ENCODE measurements around the gene FOXQ1. TPM values are rescaled to one million over a fixed set of nuclear protein-coding genes. Genes with fewer than 3 reads are reported as not detected.

FOXQ1 gene
- total RNA-seq, 1 donor from 2014 or later = not detected

GRCh38 chr6:1263850-1264377 lies 48.0 kb upstream of the FOXQ1 start:
- Histone ChIP-seq H3K9ac (no peak overlapping the region), H3K27ac (no peak overlapping the region), H3K79me2 (ENCODE audit: low read depth) (no peaks in the 10 kb centered on the region), H3F3A (ENCODE audit: low read depth) (no peaks in the 10 kb centered on the region), H3K27me3 (no peaks in the 10 kb centered on the region), H3K36me3 (no peaks in the 10 kb centered on the region), H4K20me1 (ENCODE audit: low read depth) (no peaks in the 10 kb centered on the region), H3K4me1 (no peaks in the 10 kb centered on the region), H2AFZ (replicated peaks) (no peak overlapping the region), H3K9me3 (ENCODE audit: low read depth) (no peaks in the 10 kb centered on the region), H3K4me3 (no peak overlapping the region), H3K4me2 (no peak overlapping the region)
- no peak overlapping the region for H3K27ac Mint-ChIP-seq
- H3K4me1 Mint-ChIP-seq = no peaks in the 10 kb centered on the region
- H3K4me3 Mint-ChIP-seq = no peak overlapping the region
- no peaks in the 10 kb centered on the region for H3K36me3 Mint-ChIP-seq
- DNase-seq (ENCODE audit: low spot score) = no peak
- no peaks in the 10 kb centered on the region for H3K27me3 Mint-ChIP-seq (ENCODE audit: insufficient read depth, low read depth)
- TF ChIP-seq, protein P1, sequence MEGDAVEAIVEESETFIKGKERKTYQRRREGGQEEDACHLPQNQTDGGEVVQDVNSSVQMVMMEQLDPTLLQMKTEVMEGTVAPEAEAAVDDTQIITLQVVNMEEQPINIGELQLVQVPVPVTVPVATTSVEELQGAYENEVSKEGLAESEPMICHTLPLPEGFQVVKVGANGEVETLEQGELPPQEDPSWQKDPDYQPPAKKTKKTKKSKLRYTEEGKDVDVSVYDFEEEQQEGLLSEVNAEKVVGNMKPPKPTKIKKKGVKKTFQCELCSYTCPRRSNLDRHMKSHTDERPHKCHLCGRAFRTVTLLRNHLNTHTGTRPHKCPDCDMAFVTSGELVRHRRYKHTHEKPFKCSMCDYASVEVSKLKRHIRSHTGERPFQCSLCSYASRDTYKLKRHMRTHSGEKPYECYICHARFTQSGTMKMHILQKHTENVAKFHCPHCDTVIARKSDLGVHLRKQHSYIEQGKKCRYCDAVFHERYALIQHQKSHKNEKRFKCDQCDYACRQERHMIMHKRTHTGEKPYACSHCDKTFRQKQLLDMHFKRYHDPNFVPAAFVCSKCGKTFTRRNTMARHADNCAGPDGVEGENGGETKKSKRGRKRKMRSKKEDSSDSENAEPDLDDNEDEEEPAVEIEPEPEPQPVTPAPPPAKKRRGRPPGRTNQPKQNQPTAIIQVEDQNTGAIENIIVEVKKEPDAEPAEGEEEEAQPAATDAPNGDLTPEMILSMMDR (IDR thresholded peaks at IDR 0.05) = no peak
- TF ChIP-seq EZH2phosphoT487 (IDR thresholded peaks at IDR 0.05) (no peak), EZH2 (IDR thresholded peaks at IDR 0.05) (no peak)
- H3K9me3 Mint-ChIP-seq = no peaks in the 10 kb centered on the region

DNA sequence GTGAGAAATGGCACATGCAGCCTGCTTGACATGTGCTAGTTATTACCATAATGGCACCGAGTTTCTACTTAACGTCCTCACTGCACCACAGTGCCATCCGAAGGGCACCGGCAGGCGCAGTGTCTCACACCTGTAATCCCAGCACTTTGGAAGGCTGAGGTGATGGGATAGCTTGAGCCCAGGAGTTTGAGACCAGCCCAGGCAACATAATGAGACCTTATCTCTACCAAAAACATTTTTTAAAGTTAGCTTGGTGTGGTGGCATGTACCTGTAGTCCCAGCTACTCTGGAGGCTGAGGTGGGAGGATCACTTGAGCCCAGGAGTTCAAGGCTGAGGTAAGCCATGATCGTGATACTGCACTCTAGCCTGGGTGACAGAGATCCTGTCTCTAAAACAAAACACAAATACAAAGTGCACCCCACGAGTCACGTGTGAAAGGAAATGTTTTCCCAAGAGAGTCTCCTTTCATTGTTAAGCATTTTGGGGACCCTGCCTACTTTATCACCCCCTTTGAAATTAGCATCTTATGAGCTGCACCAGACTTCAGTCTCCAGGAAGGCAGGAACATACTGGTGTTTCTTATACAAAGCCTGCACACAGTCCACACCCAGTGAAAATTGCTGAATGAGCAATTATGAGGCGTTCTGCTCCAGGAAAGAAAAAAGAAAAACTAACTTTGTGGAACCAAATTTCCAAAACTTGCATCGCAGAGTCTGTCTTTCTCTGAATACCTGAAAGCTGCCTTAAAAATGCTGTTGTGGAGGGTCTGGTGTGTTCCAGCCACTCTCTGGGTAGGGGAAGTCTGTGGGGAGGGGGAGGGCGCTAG lies 47.1 kb upstream of the FOXQ1 start:
- no peaks in the 10 kb centered on the region for H3F3A ChIP-seq (ENCODE audit: low read depth)
- no peak overlapping the region for H3K27ac Mint-ChIP-seq
- no peaks in the 10 kb centered on the region for H3K36me3 ChIP-seq

DNA sequence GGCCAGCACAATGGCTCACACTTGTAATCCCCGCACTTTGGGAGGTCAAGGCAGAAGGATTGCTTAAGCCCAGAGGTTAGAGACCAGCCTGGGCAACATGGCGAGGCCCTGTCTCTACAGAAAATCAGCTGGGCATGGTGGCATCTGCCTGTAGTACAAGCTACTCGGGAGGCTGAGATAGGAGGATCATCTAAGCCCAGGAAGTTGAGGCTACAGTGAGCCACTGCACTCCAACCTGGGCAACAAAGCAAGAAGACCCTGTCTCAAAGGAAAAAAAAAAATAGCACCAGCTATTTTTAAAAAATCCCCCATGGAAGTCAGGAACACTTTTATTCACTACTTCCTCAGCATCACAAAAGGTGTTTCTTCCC lies 45.2 kb upstream of the FOXQ1 start:
- peaks cover 2% of the 10 kb centered on the region for H3K9me3 Mint-ChIP-seq
- no peaks in the 10 kb centered on the region for H3K4me1 Mint-ChIP-seq
- H3K27me3 ChIP-seq = no peaks in the 10 kb centered on the region
- H3K79me2 ChIP-seq (ENCODE audit: low read depth) = no peaks in the 10 kb centered on the region
- H2AFZ ChIP-seq (replicated peaks) = no peak overlapping the region
- no peaks in the 10 kb centered on the region for H4K20me1 ChIP-seq (ENCODE audit: low read depth)
- no peak overlapping the region for H3K27ac ChIP-seq
- no peak overlapping the region for H3K9ac ChIP-seq
- H3K36me3 Mint-ChIP-seq = no peaks in the 10 kb centered on the region
- H3K36me3 ChIP-seq = no peaks in the 10 kb centered on the region
- H3K27me3 Mint-ChIP-seq (ENCODE audit: insufficient read depth, low read depth) = peaks cover 2% of the 10 kb centered on the region
- no peak overlapping the region for H3K4me3 ChIP-seq
- no peak overlapping the region for H3K27ac Mint-ChIP-seq
- H3K4me1 ChIP-seq = no peaks in the 10 kb centered on the region
- no peak for DNase-seq (ENCODE audit: low spot score)
- no peaks in the 10 kb centered on the region for H3F3A ChIP-seq (ENCODE audit: low read depth)
- H3K9me3 ChIP-seq (ENCODE audit: low read depth) = no peaks in the 10 kb centered on the region
- TF ChIP-seq EZH2 (IDR thresholded peaks at IDR 0.05) (no peak), EZH2phosphoT487 (IDR thresholded peaks at IDR 0.05) (no peak)
- TF ChIP-seq, protein P1 (IDR thresholded peaks at IDR 0.05) = no peak
- no peak overlapping the region for H3K4me2 ChIP-seq
- H3K4me3 Mint-ChIP-seq = no peak overlapping the region

More for the DNA sequence above, 47.1 kb upstream of the FOXQ1 start:
- H3K4me1 Mint-ChIP-seq = no peaks in the 10 kb centered on the region
- no peaks in the 10 kb centered on the region for H3K4me1 ChIP-seq
- no peaks in the 10 kb centered on the region for H3K79me2 ChIP-seq (ENCODE audit: low read depth)
- no peaks in the 10 kb centered on the region for H3K9me3 ChIP-seq (ENCODE audit: low read depth)
- no peaks in the 10 kb centered on the region for H3K27me3 Mint-ChIP-seq (ENCODE audit: insufficient read depth, low read depth)
- no peaks in the 10 kb centered on the region for H3K36me3 Mint-ChIP-seq
- H3K27ac ChIP-seq = no peak overlapping the region
- H3K4me2 ChIP-seq = no peak overlapping the region
- TF ChIP-seq, protein P1 (IDR thresholded peaks at IDR 0.05) = no peak
- TF ChIP-seq EZH2 (IDR thresholded peaks at IDR 0.05) = no peak
- no peak for TF ChIP-seq EZH2phosphoT487 (IDR thresholded peaks at IDR 0.05)
- no peak for DNase-seq (ENCODE audit: low spot score)
- H4K20me1 ChIP-seq (ENCODE audit: low read depth) = no peaks in the 10 kb centered on the region
- no peak overlapping the region for H2AFZ ChIP-seq (replicated peaks)
- H3K4me3 Mint-ChIP-seq = no peak overlapping the region
- no peak overlapping the region for H3K9ac ChIP-seq
- H3K27me3 ChIP-seq = no peaks in the 10 kb centered on the region
- H3K4me3 ChIP-seq = no peak overlapping the region
- H3K9me3 Mint-ChIP-seq = no peaks in the 10 kb centered on the region
